HCT116 (cell line): ENCODE data around the gene PHKB.

ENCODE experiments used
- CTCF ChIP-seq, 3 experiments: fragments of 200-600 bp in 1 of 3; sonication (generic) in 1 of 3; IDR thresholded peaks in 2 of 3; conservative IDR thresholded peaks in 1 of 3; 2 replicates each; pipeline ENCODE4 v1.5.1; 2012 to 2017; ENCODE audit warnings: low read depth in 2 of 3, low read length in 2 of 3, antibody characterized with exemption in 1 of 3, borderline replicate concordance in 1 of 3, control low read depth in 1 of 3, mild to moderate bottlenecking in 1 of 3, mixed read lengths in 1 of 3, mixed run types in 1 of 3, moderate library complexity in 1 of 3; ENCODE audit not compliant: insufficient read depth in 1 of 3
- EZH2 ChIP-seq: fragments of 200-600 bp; sonication (generic); IDR thresholded peaks from 2 replicates; pipeline ENCODE4 v1.6.1; 2017; ENCODE audit warnings: antibody characterized with exemption, mixed run types
- POLR2AphosphoS5 ChIP-seq: IDR thresholded peaks from 2 replicates; pipeline ENCODE4 v1.6.1; 2011; ENCODE audit warnings: mild to moderate bottlenecking, low read depth, low read length, moderate library complexity
- ZNF274 ChIP-seq: fragments of 200-500 bp; sonication (Bioruptor generic); IDR thresholded peaks from 2 replicates; pipeline ENCODE4 v1.6.1; 2014; ENCODE audit warnings: mild to moderate bottlenecking, low read depth, low read length, inconsistent platforms

DNA sequence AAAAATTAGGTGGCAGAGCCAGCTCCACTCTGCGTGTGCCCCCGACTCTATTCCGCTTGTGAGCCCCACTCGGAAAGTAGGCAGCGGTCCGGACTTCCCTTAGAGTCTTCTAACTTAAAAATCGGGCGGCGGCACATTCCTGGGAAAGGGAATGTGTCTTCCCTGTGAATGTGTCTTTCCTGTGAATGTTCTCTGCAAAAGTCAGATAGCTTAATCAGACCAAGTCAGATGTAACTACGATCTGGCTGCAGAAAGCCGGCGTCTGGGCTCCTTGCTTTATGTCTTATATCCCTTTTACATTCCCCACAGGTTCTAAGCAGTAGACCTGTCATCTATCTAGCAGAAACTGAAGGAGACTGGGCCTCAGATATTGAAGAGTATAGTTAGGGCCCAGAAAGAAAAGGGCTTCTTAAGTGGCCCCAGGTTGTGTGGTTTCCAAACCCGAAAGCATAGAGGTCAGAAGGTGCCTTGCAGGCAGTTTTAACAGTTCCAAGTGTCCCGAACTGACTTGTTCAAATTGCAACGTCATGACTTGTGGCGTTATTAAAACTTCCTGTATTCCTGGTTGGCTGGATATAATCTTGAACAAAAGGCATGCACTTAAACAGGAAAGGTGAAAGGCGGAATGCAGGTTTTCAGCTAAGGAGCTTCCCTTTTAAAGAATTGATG, 601 bp downstream of the PHKB start:
- TF ChIP-seq EZH2: no peak
- TF ChIP-seq POLR2AphosphoS5: no peak
- TF ChIP-seq CTCF (IDR thresholded peaks at IDR 0.05 in 2 of 3, conservative IDR thresholded peaks at IDR 0.05 in 1 of 3; ENCODE audit: borderline replicate concordance in 1 of 3, insufficient read depth in 1 of 3, low read depth in 2 of 3, low read length in 2 of 3): no peak
- no peak for TF ChIP-seq ZNF274
